H9 (cell line): ENCODE data around the gene SP6. TPM values are rescaled to one million over a fixed set of nuclear protein-coding genes. Genes with fewer than 3 reads are reported as not detected.
A peak's percentile ranks its signal among the peaks of the same experiment; 100 is the strongest.

Source experiments
- DNase-seq: peaks from one replicate; pipeline ENCODE4 v3.0.0-alpha.2; 2017
- H2AFZ ChIP-seq: one replicate; pipeline ENCODE4 v1.6.1; 2013; ENCODE audit warnings: mild to moderate bottlenecking, low read length, control low read depth, moderate library complexity
- H2AK5ac ChIP-seq: 2 replicates; pipeline ENCODE4 v1.6.1; 2013; ENCODE audit warnings: low read length, control low read depth, mixed read lengths; ENCODE audit not compliant: insufficient read length
- H2BK120ac ChIP-seq: one replicate; pipeline ENCODE4 v1.6.1; 2013; ENCODE audit warnings: low read depth, mild to moderate bottlenecking, low read length, control low read depth, inconsistent platforms; ENCODE audit not compliant: poor library complexity, severe bottlenecking
- H2BK12ac ChIP-seq: 2 replicates; pipeline ENCODE4 v1.6.1; 2013; ENCODE audit warnings: low read length, control low read depth, mixed read lengths, low read depth; ENCODE audit not compliant: insufficient read length
- H2BK15ac ChIP-seq: 2 replicates; pipeline ENCODE4 v1.6.1; 2013; ENCODE audit warnings: low read depth, low read length, control low read depth
- H2BK20ac ChIP-seq: one replicate; pipeline ENCODE4 v1.6.1; 2013; ENCODE audit warnings: low read depth, mild to moderate bottlenecking, low read length, control low read depth, inconsistent platforms; ENCODE audit not compliant: poor library complexity, severe bottlenecking
- H2BK5ac ChIP-seq: 2 replicates; pipeline ENCODE4 v1.6.1; 2013; ENCODE audit warnings: low read length, control low read depth, mixed read lengths; ENCODE audit not compliant: insufficient read length
- H3K14ac ChIP-seq: 2 replicates; pipeline ENCODE4 v1.6.1; 2013; ENCODE audit warnings: low read length, control low read depth; ENCODE audit not compliant: insufficient read depth
- H3K18ac ChIP-seq: 2 replicates; pipeline ENCODE4 v1.6.1; 2013; ENCODE audit warnings: low read depth, mild to moderate bottlenecking, mixed read lengths, low read length, control low read depth; ENCODE audit not compliant: insufficient read length
- H3K23ac ChIP-seq: 2 replicates; pipeline ENCODE4 v1.6.1; 2013; ENCODE audit warnings: low read length, control low read depth, mixed read lengths, low read depth; ENCODE audit not compliant: insufficient read length
- H3K23me2 ChIP-seq: 2 replicates; pipeline ENCODE4 v1.6.1; 2013; ENCODE audit warnings: low read depth, mild to moderate bottlenecking, mixed read lengths, low read length, control low read depth; ENCODE audit not compliant: insufficient read length, poor library complexity, severe bottlenecking
- H3K27ac ChIP-seq: 2 replicates; pipeline ENCODE4 v1.5.1; 2013; ENCODE audit warnings: low read length, control low read depth, mixed read lengths, low read depth; ENCODE audit not compliant: insufficient read length
- H3K27me3 ChIP-seq: 2 replicates; pipeline ENCODE4 v1.6.1; 2013; ENCODE audit warnings: low read length, control low read depth, inconsistent platforms; ENCODE audit not compliant: insufficient read depth
- H3K4ac ChIP-seq: 2 replicates; pipeline ENCODE4 v1.6.1; 2013; ENCODE audit warnings: low read depth, mild to moderate bottlenecking, control low read depth, inconsistent platforms, low read length, moderate library complexity
- H3K4me1 ChIP-seq: 2 replicates; pipeline ENCODE4 v1.6.1; 2013; ENCODE audit warnings: low read length, control low read depth, inconsistent platforms; ENCODE audit not compliant: insufficient read depth
- H3K4me2 ChIP-seq: 2 replicates; pipeline ENCODE4 v1.6.1; 2013; ENCODE audit warnings: low read length, control low read depth, mixed read lengths; ENCODE audit not compliant: insufficient read length, insufficient read depth
- H3K56ac ChIP-seq: 2 replicates; pipeline ENCODE4 v1.6.1; 2013; ENCODE audit warnings: low read depth, mild to moderate bottlenecking, mixed read lengths, low read length, control low read depth; ENCODE audit not compliant: insufficient read length
- H3K79me1 ChIP-seq: 2 replicates; pipeline ENCODE4 v1.6.1; 2013; ENCODE audit warnings: low read depth, mild to moderate bottlenecking, moderate library complexity, low read length, control low read depth, inconsistent platforms; ENCODE audit not compliant: insufficient read depth, poor library complexity, severe bottlenecking
- H3K79me2 ChIP-seq: 2 replicates; pipeline ENCODE4 v1.6.1; 2013; ENCODE audit warnings: low read length, control low read depth, inconsistent platforms; ENCODE audit not compliant: insufficient read depth
- H3K9ac ChIP-seq: 2 replicates; pipeline ENCODE4 v1.6.1; 2013; ENCODE audit warnings: low read length, control low read depth, mixed read lengths; ENCODE audit not compliant: insufficient read length; ENCODE audit errors: extremely low read depth
- H3K9me3 ChIP-seq: one replicate; pipeline ENCODE4 v1.6.1; 2013; ENCODE audit warnings: low read depth, low read length, inconsistent platforms; ENCODE audit not compliant: control insufficient read depth
- H3T11ph ChIP-seq: one replicate; pipeline ENCODE4 v1.6.1; 2013; ENCODE audit warnings: mild to moderate bottlenecking, low read length, control low read depth, inconsistent platforms
- H4K20me1 ChIP-seq: one replicate; pipeline ENCODE4 v1.6.1; 2013; ENCODE audit not compliant: control insufficient read depth, insufficient read length, insufficient read depth
- H4K5ac ChIP-seq: 2 replicates; pipeline ENCODE4 v1.6.1; 2013; ENCODE audit warnings: low read depth, mild to moderate bottlenecking, mixed read lengths, low read length, control low read depth; ENCODE audit not compliant: insufficient read length
- H4K8ac ChIP-seq: replicated peaks from 2 replicates; pipeline ENCODE4 v1.6.1; 2013; ENCODE audit warnings: low read length, control low read depth, mixed read lengths, low read depth; ENCODE audit not compliant: insufficient read length
- H4K91ac ChIP-seq: 2 replicates; pipeline ENCODE4 v1.6.1; 2013; ENCODE audit warnings: low read depth, mild to moderate bottlenecking, moderate library complexity, mixed read lengths, low read length, control low read depth; ENCODE audit not compliant: insufficient read length
- H3K27ac Mint-ChIP-seq, 3 experiments: 2 replicates in 2 of 3; 3 replicates in 1 of 3; pipeline ENCODE4 v1.8.0; 2020 to 2021; ENCODE audit warnings: mixed read lengths in 3 of 3, mild to moderate bottlenecking in 1 of 3, moderate library complexity in 1 of 3
- H3K27me3 Mint-ChIP-seq: 2 replicates; pipeline ENCODE4 v1.8.0; 2021; ENCODE audit warnings: low read depth, mild to moderate bottlenecking, moderate library complexity, mixed read lengths
- H3K36me3 Mint-ChIP-seq, 3 experiments: 2 replicates in 2 of 3; 3 replicates in 1 of 3; pipeline ENCODE4 v1.8.0; 2020 to 2021; ENCODE audit warnings: low read depth in 3 of 3, mixed read lengths in 3 of 3; ENCODE audit not compliant: insufficient read depth in 1 of 3
- H3K4me1 Mint-ChIP-seq, 2 experiments: 2 replicates each; pipeline ENCODE4 v1.8.0; 2020; ENCODE audit warnings: mixed read lengths in 2 of 2
- H3K4me3 Mint-ChIP-seq, 2 experiments: 2 replicates in 1 of 2; 3 replicates in 1 of 2; pipeline ENCODE4 v1.8.0; 2020 to 2021; ENCODE audit warnings: mild to moderate bottlenecking in 2 of 2, mixed read lengths in 2 of 2, moderate library complexity in 1 of 2
- H3K9me3 Mint-ChIP-seq, 2 experiments: 2 replicates in 1 of 2; 3 replicates in 1 of 2; pipeline ENCODE4 v1.8.0; 2020; ENCODE audit warnings: mild to moderate bottlenecking in 2 of 2, mixed read lengths in 2 of 2, moderate library complexity in 1 of 2
- WGBS: extraction: QIAGEN DNeasy Blood & Tissue Kit; methylation state at CpG from one replicate; pipeline ENCODE4 v1.1.7; 2013; ENCODE audit warnings: missing lambda C conversion rate, low lambda C conversion rate, mixed read lengths; ENCODE audit not compliant: insufficient read length; ENCODE audit errors: extremely low coverage; 5-methylcytosine and 5-hydroxymethylcytosine counted together
- total RNA-seq: library from RNA; stranded (reverse); gene quantifications from 2 replicates; pipeline ENCODE4 v1.2.1, GENCODE V29; 2021
- TF ChIP-seq, protein P1 (sequence below): fragments of 200-600 bp; sonication (generic); conservative IDR thresholded peaks from 3 replicates; pipeline ENCODE4 v1.8.0; 2021; ENCODE audit warnings: antibody characterized with exemption, mild to moderate bottlenecking

Gene SP6
- total RNA-seq, 1 experiment from 2014 or later = 0.90 TPM

DNA sequence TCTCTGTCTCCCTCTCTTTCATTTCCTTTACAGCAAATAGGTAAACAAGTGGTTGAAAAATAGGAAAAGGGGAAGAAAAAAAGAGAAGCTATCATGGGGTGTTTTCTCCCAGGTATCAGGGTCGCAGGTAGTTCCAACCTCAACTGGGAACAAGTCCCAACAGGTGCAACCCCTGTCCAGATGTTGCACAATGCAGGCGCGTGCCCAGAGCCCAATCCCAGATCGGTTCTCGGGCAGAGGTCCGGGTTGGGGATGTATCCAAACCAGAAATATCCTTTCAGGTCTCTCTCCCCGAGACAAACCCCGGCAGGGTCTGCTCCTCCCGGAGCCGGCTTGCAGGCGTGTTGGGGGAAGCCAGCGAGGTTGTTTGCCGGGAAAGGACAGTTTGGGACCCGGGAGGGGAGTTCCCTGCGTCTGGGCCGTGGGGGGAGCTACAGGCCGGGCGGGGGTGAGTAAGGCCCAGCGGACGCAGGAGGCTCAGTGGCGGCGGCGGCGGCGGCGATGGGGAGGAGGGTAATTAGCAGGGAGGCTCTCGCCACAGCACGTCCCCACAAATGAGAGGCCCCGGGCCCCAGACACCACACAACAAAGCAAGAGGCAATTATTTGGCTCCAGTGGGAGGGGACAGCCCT, 21.2 kb upstream of the SP6 start:
- TF ChIP-seq, protein P1, sequence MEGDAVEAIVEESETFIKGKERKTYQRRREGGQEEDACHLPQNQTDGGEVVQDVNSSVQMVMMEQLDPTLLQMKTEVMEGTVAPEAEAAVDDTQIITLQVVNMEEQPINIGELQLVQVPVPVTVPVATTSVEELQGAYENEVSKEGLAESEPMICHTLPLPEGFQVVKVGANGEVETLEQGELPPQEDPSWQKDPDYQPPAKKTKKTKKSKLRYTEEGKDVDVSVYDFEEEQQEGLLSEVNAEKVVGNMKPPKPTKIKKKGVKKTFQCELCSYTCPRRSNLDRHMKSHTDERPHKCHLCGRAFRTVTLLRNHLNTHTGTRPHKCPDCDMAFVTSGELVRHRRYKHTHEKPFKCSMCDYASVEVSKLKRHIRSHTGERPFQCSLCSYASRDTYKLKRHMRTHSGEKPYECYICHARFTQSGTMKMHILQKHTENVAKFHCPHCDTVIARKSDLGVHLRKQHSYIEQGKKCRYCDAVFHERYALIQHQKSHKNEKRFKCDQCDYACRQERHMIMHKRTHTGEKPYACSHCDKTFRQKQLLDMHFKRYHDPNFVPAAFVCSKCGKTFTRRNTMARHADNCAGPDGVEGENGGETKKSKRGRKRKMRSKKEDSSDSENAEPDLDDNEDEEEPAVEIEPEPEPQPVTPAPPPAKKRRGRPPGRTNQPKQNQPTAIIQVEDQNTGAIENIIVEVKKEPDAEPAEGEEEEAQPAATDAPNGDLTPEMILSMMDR = no peak
- H3K9me3 Mint-ChIP-seq = no peaks in the 10 kb centered on the region; a peak in 1 of 5 replicates
- Histone ChIP-seq H3K18ac (no peak overlapping the region), H3T11ph (no peak overlapping the region), H3K79me2 (no peaks in the 10 kb centered on the region), H3K9me3 (no peaks in the 10 kb centered on the region), H3K4me2 (peak overlapping the region; percentile 56), H4K20me1 (no peaks in the 10 kb centered on the region), H4K91ac (no peak overlapping the region), H3K56ac (no peak overlapping the region), H3K23me2 (peaks cover 11% of the 10 kb centered on the region), H3K4me1 (peaks cover 7% of the 10 kb centered on the region; the same call in 1 of the 2 replicates), H4K5ac (no peak overlapping the region), H2AK5ac (no peak overlapping the region), H2AFZ (no peak overlapping the region), H2BK120ac (no peak overlapping the region), H2BK12ac (no peak overlapping the region), H3K79me1 (no peaks in the 10 kb centered on the region), H3K23ac (no peak overlapping the region), H3K4ac (no peak overlapping the region), H3K27me3 (peaks cover 7% of the 10 kb centered on the region; the same call in 1 of the 2 replicates), H2BK15ac (no peak overlapping the region), H2BK5ac (no peak overlapping the region), H3K27ac (no peak overlapping the region), H3K14ac (no peak overlapping the region), H3K9ac (no peak overlapping the region), H2BK20ac (no peak overlapping the region), H4K8ac (no peak overlapping the region)
- no CpG with 5 or more reads among the region's 29 CpGs for WGBS
- H3K4me1 Mint-ChIP-seq = peaks cover 48 to 56% of the 10 kb centered on the region in 2 experiments
- no peaks in the 10 kb centered on the region for H3K36me3 Mint-ChIP-seq
- peaks cover 83% of the 10 kb centered on the region for H3K27me3 Mint-ChIP-seq
- peak overlapping the region; percentile 56 to 76 for H3K4me3 Mint-ChIP-seq
- H3K27ac Mint-ChIP-seq = no peak overlapping the region
- DNase-seq = peak; percentile 64
